Measurements from ENCODE around the gene TOGARAM2.

- TF ChIP-seq CTCF (IDR thresholded peaks at IDR 0.05) = no peak
- TF ChIP-seq POLR2AphosphoS5 (IDR thresholded peaks at IDR 0.05) = no peak
- no peak for TF ChIP-seq POLR2A (IDR thresholded peaks at IDR 0.05)
Measured at GRCh38 chr2:28962505-28962904, 18.6 kb upstream of the TOGARAM2 start.

Data from gastroesophageal sphincter (tissue), 3 donors.